ENCODE results near the gene BLM. TPM values are rescaled to one million over a fixed set of nuclear protein-coding genes. Genes with fewer than 3 reads are reported as not detected.

The BLM gene
- total RNA-seq, 3 donors from 2014 or later, result 21.4 to 25.6 (median 23.5) TPM

GRCh38 chr15:90769375-90769774 is 52.2 kb downstream of the BLM start:
- no peaks in the 10 kb centered on the region for H3K4me1 Mint-ChIP-seq (ENCODE audit: low read depth)
- H3K36me3 Mint-ChIP-seq (ENCODE audit: insufficient read depth), result peaks cover 24% of the 10 kb centered on the region
- no peaks in the 10 kb centered on the region for H3K9me3 Mint-ChIP-seq
- H3K4me3 Mint-ChIP-seq, result no peak overlapping the region
- DNase-seq, result no peak
- ATAC-seq, result no peak
- H3K27me3 Mint-ChIP-seq (ENCODE audit: low read depth), result no peaks in the 10 kb centered on the region

- Mint-ChIP-seq H3K4me1 (ENCODE audit: low read depth) (no peaks in the 10 kb centered on the region), H3K4me3 (no peak overlapping the region), H3K27me3 (ENCODE audit: low read depth) (no peaks in the 10 kb centered on the region), H3K9me3 (no peaks in the 10 kb centered on the region), H3K36me3 (ENCODE audit: insufficient read depth) (peaks cover 17% of the 10 kb centered on the region)
- DNase-seq (no peak), ATAC-seq (no peak)
Measured at GRCh38 chr15:90773485-90773884, 56.3 kb downstream of the BLM start.

DNA sequence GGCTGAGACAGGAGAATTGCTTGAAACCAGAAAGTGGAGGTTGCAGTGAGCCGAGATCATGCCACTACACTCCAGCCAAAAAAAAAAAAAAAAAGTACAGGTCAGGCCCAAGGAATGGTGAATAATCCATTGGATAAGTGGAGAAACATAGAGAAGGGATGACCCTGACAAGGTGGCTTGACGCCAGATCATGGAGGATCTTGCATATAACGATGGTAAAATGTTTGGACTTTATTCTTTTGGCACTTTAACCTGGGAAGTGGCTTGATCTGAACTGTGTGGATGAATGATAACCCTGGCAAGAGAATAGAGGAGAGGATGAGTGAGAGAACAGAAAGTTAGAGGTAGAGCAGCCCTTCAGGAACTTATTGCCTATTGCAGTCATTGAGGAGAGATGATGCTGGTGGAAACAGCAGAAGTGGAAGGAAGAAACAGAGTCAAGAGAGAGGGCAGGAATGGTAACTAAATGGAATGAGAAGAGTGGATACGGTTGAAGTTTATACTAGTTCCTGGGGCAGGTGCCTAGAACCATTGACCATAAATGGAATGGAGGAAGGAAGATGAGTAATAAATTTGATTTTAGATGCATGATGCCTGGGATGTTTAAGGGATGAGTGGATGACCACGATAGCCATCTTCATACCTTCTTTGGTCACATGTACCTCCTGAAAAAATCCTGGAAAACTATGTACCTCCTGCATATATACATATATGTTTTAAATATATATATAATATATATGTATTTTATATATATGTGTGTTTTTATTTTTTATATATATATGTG is 57.8 kb downstream of the BLM start:
- DNase-seq (no peak), ATAC-seq (no peak)
- no peak overlapping the region for H3K4me3 Mint-ChIP-seq
- peaks cover 13% of the 10 kb centered on the region for H3K36me3 Mint-ChIP-seq (ENCODE audit: insufficient read depth)
- H3K9me3 Mint-ChIP-seq, result no peaks in the 10 kb centered on the region
- peaks cover 2% of the 10 kb centered on the region for H3K4me1 Mint-ChIP-seq (ENCODE audit: low read depth)
- no peaks in the 10 kb centered on the region for H3K27me3 Mint-ChIP-seq (ENCODE audit: low read depth)

- ATAC-seq (no peak), DNase-seq (no peak)
- no peaks in the 10 kb centered on the region for H3K27me3 Mint-ChIP-seq (ENCODE audit: low read depth)
- H3K9me3 Mint-ChIP-seq, result peaks cover 3% of the 10 kb centered on the region
- peaks cover 11% of the 10 kb centered on the region for H3K36me3 Mint-ChIP-seq (ENCODE audit: insufficient read depth)
- no peak overlapping the region for H3K4me3 Mint-ChIP-seq
- H3K4me1 Mint-ChIP-seq (ENCODE audit: low read depth), result peaks cover 18% of the 10 kb centered on the region
Measured at GRCh38 chr15:90780916-90781315, 63.8 kb downstream of the BLM start.

DNA sequence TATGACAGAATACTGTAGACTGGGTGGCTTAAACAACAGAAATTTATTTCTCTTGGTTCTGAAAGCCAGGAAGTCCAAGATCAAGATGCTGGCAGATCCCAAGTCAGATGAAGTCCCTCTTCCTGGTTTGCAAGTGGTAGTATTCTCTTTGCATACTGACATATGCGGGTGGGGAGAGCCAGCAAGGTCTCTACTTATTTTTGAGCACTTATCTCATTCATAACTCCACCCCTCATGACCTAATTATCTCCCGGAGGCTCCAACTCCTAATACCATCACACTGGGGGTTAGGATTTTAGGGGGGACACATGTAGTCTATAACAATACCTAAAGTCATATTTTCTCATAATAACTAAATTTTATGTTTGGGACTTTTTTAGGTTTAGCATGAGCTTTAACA is 65.3 kb downstream of the BLM start:
- DNase-seq, result no peak
- no peaks in the 10 kb centered on the region for H3K27me3 Mint-ChIP-seq (ENCODE audit: low read depth)
- ATAC-seq, result no peak
- peaks cover 15% of the 10 kb centered on the region for H3K36me3 Mint-ChIP-seq (ENCODE audit: insufficient read depth)
- H3K4me3 Mint-ChIP-seq, result no peak overlapping the region
- peaks cover 18% of the 10 kb centered on the region for H3K4me1 Mint-ChIP-seq (ENCODE audit: low read depth)
- H3K9me3 Mint-ChIP-seq, result peaks cover 3% of the 10 kb centered on the region

DNA sequence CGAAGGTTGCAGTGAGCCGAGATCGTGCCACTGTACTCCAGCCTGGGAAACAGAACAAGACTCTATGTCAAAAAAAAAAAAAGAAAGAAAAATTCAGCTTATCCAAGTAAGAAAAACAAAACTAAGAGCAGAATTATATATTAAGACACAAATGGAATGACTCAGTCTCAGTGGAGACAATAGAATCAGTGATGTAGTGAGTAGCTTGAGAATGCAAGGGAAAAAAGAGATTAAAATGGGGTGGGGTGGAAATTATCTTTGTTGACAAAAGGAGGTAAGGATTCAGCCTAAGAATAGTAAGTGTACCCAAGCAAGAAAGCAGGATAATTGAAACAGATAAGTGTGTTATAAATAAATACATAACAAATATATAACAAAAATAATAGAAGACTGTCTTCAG is 70.7 kb downstream of the BLM start:
- Mint-ChIP-seq H3K36me3 (ENCODE audit: insufficient read depth) (peaks cover 23% of the 10 kb centered on the region), H3K4me1 (ENCODE audit: low read depth) (peaks cover 2% of the 10 kb centered on the region), H3K9me3 (no peaks in the 10 kb centered on the region), H3K27me3 (ENCODE audit: low read depth) (no peaks in the 10 kb centered on the region), H3K4me3 (no peak overlapping the region)
- no peak for DNase-seq
- no peak for ATAC-seq

DNA sequence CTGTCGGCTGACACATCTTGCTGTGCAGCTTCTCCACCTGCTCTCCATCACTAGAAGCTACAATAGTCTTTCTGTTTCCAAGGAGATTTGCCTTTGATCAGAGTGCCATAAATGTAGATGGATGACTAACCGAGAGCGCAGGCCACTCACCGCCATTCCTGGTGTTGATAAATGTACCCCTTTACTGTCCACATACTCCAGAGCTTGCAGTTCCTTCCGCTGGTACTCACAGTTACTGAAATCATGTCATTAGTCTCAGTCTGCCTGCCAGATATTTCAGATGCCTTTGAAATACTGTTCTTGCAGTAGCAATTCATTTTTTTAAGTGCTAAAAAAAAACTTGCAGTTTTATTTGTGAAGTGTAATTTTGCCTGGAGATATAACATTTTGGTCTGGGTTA is 72.3 kb downstream of the BLM start:
- no peak for DNase-seq
- Mint-ChIP-seq H3K4me3 (no peak overlapping the region), H3K4me1 (ENCODE audit: low read depth) (peaks cover 9% of the 10 kb centered on the region), H3K27me3 (ENCODE audit: low read depth) (no peaks in the 10 kb centered on the region), H3K36me3 (ENCODE audit: insufficient read depth) (peaks cover 29% of the 10 kb centered on the region), H3K9me3 (no peaks in the 10 kb centered on the region)
- no peak for ATAC-seq

GRCh38 chr15:90790057-90790456 is 72.9 kb downstream of the BLM start:
- Mint-ChIP-seq H3K9me3 (no peaks in the 10 kb centered on the region), H3K4me3 (no peak overlapping the region), H3K4me1 (ENCODE audit: low read depth) (peaks cover 9% of the 10 kb centered on the region), H3K36me3 (ENCODE audit: insufficient read depth) (peaks cover 26% of the 10 kb centered on the region), H3K27me3 (ENCODE audit: low read depth) (no peaks in the 10 kb centered on the region)
- no peak for DNase-seq
- ATAC-seq, result no peak

DNA sequence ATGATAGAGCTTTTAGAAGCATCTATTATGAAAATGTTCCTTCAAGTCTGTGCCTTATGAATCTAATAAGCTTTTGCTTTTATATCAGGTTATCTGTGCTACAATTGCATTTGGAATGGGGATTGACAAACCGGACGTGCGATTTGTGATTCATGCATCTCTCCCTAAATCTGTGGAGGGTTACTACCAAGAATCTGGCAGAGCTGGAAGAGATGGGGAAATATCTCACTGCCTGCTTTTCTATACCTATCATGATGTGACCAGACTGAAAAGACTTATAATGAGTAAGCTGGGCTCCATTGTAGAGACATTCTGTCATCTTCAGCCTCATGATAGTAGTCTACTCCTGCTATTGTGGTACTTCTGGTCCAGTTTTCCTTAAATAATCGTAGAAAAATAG is 73.4 kb downstream of the BLM start:
- H3K36me3 Mint-ChIP-seq (ENCODE audit: insufficient read depth), result peaks cover 24% of the 10 kb centered on the region
- H3K27me3 Mint-ChIP-seq (ENCODE audit: low read depth), result no peaks in the 10 kb centered on the region
- H3K9me3 Mint-ChIP-seq, result no peaks in the 10 kb centered on the region
- DNase-seq (no peak), ATAC-seq (no peak)
- H3K4me1 Mint-ChIP-seq (ENCODE audit: low read depth), result peaks cover 9% of the 10 kb centered on the region
- no peak overlapping the region for H3K4me3 Mint-ChIP-seq

GRCh38 chr15:90794538-90794937 is 77.4 kb downstream of the BLM start:
- DNase-seq (no peak), ATAC-seq (no peak)
- H3K9me3 Mint-ChIP-seq, result no peaks in the 10 kb centered on the region
- no peak overlapping the region for H3K4me3 Mint-ChIP-seq
- H3K27me3 Mint-ChIP-seq (ENCODE audit: low read depth), result no peaks in the 10 kb centered on the region
- peaks cover 9% of the 10 kb centered on the region for H3K4me1 Mint-ChIP-seq (ENCODE audit: low read depth)
- peaks cover 25% of the 10 kb centered on the region for H3K36me3 Mint-ChIP-seq (ENCODE audit: insufficient read depth)

DNA sequence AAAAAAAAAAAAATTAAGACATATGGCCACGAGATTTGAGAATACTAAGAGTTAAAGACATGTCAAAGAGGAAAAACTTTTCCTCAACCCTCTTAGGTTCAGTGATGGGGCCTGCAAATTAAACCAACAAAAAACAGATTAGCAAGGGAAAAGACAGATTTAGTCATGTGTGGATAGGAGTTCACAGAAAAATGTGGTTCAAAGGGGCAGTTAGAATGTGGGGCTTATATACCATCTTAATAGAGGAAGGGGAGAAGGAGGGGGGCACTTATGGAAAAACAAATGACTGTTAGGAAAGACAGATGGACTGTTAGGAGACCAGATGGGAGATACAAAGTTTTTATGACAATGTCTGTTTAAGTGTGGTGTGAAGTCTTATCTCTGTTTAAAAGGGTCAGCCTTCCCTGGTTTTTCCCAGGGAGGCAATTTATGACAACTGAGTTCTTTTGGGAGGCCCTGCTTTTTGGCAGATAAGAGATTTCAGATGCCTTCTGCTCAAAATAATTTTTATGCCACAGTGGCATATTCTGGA is 82.6 kb downstream of the BLM start:
- Mint-ChIP-seq H3K27me3 (ENCODE audit: low read depth) (no peaks in the 10 kb centered on the region), H3K4me3 (no peak overlapping the region), H3K9me3 (no peaks in the 10 kb centered on the region), H3K36me3 (ENCODE audit: insufficient read depth) (peaks cover 10% of the 10 kb centered on the region), H3K4me1 (ENCODE audit: low read depth) (no peaks in the 10 kb centered on the region)
- DNase-seq (no peak), ATAC-seq (no peak)

DNA sequence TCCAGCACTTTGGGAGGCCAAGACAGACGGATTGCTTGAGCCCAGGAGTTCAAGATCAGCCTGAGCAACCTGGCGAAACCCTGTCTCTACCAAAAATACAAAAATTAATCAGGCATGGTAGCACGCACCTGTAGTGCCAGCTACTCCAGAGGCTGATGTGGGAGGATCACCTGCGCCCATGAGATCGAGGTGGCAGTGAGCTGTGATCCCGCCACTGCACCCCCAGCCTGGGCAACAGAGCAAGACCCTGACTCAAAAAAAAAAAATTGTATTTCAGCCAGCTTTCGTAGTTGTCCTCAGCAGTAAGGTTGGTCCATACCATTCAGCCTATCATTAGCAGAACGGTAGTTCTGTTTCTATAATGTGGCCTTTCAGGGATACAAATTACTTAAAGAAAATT is 84.7 kb downstream of the BLM start:
- no peaks in the 10 kb centered on the region for H3K27me3 Mint-ChIP-seq (ENCODE audit: low read depth)
- ATAC-seq, result no peak
- H3K4me3 Mint-ChIP-seq, result no peak overlapping the region
- H3K36me3 Mint-ChIP-seq (ENCODE audit: insufficient read depth), result peaks cover 10% of the 10 kb centered on the region
- no peaks in the 10 kb centered on the region for H3K9me3 Mint-ChIP-seq
- peaks cover 2% of the 10 kb centered on the region for H3K4me1 Mint-ChIP-seq (ENCODE audit: low read depth)
- no peak for DNase-seq

- ATAC-seq (no peak), DNase-seq (no peak)
- H3K4me3 Mint-ChIP-seq, result no peak overlapping the region
- H3K4me1 Mint-ChIP-seq (ENCODE audit: low read depth), result peaks cover 15% of the 10 kb centered on the region
- no peaks in the 10 kb centered on the region for H3K9me3 Mint-ChIP-seq
- no peaks in the 10 kb centered on the region for H3K27me3 Mint-ChIP-seq (ENCODE audit: low read depth)
- peaks cover 11% of the 10 kb centered on the region for H3K36me3 Mint-ChIP-seq (ENCODE audit: insufficient read depth)
Measured at GRCh38 chr15:90807074-90807785, 90.1 kb downstream of the BLM start.

DNA sequence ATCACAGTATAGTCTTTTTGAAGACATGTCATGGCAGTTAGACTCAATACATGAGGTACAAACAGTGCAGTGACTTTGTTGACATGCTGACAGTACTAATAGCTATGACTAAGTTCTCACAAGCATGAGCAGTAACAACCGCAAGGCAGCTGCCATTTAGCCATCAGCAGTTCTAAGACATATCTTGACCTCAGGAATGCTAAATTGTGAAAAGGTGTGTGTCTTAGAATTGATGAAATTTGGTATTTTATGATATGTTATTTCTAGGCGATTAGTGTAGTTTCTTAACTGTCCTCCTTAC is 90.6 kb downstream of the BLM start:
- Mint-ChIP-seq H3K36me3 (ENCODE audit: insufficient read depth) (peaks cover 16% of the 10 kb centered on the region), H3K27me3 (ENCODE audit: low read depth) (no peaks in the 10 kb centered on the region), H3K4me3 (no peak overlapping the region), H3K4me1 (ENCODE audit: low read depth) (peaks cover 20% of the 10 kb centered on the region), H3K9me3 (no peaks in the 10 kb centered on the region)
- ATAC-seq (peak; percentile 37 to 67), DNase-seq (no peak)

Measured in activated T-cell treated with anti-CD3 and anti-CD28 coated beads, Interleukin-2, amount 50 U/mL, for 4 hours (primary cell).